Neural progenitor cell (in vitro differentiated cells): Measurements from ENCODE around the gene PRUNE2.

ENCODE experiments used
- CTCF ChIP-seq: fragments of 200-600 bp; sonication (generic); IDR thresholded peaks from 2 replicates; pipeline ENCODE4 v1.5.1; 2017; ENCODE audit warnings: antibody characterized with exemption, mild to moderate bottlenecking
- EZH2 ChIP-seq: fragments of 200-600 bp; sonication (generic); IDR thresholded peaks from 2 replicates; pipeline ENCODE4 v1.6.1; 2017; ENCODE audit warnings: antibody characterized with exemption, mild to moderate bottlenecking, moderate library complexity
- EZH2phosphoT487 ChIP-seq: fragments of 200-600 bp; sonication (generic); IDR thresholded peaks from 2 replicates; pipeline ENCODE4 v1.6.1; 2017; ENCODE audit warnings: antibody characterized with exemption

GRCh38 chr9:76707510-76707909 is 198.4 kb downstream of the PRUNE2 start:
- no peak for TF ChIP-seq EZH2phosphoT487
- no peak for TF ChIP-seq CTCF
- TF ChIP-seq EZH2 = no peak
